ENCODE results near the gene SECISBP2.
"Not testable (repeated sequence)": the region's sequence is repeated elsewhere in the genome, so short reads cannot be mapped to it uniquely, and the experiment has no call there.

SECISBP2 gene, protein sequence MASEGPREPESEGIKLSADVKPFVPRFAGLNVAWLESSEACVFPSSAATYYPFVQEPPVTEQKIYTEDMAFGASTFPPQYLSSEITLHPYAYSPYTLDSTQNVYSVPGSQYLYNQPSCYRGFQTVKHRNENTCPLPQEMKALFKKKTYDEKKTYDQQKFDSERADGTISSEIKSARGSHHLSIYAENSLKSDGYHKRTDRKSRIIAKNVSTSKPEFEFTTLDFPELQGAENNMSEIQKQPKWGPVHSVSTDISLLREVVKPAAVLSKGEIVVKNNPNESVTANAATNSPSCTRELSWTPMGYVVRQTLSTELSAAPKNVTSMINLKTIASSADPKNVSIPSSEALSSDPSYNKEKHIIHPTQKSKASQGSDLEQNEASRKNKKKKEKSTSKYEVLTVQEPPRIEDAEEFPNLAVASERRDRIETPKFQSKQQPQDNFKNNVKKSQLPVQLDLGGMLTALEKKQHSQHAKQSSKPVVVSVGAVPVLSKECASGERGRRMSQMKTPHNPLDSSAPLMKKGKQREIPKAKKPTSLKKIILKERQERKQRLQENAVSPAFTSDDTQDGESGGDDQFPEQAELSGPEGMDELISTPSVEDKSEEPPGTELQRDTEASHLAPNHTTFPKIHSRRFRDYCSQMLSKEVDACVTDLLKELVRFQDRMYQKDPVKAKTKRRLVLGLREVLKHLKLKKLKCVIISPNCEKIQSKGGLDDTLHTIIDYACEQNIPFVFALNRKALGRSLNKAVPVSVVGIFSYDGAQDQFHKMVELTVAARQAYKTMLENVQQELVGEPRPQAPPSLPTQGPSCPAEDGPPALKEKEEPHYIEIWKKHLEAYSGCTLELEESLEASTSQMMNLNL

GRCh38 chr9:89318123-89319014, at the start of gene SECISBP2:
SECISBP2 (plus strand) TSS chr9:89318500; CDS start chr9:89318577, 77 bp downstream.
- DNase-seq (ENCODE audit: low read depth), result peak; percentile 89

- no peak for DNase-seq (ENCODE audit: low read depth)
Observed at GRCh38 chr9:89273528-89274279, 44.6 kb upstream of the SECISBP2 start.

DNA sequence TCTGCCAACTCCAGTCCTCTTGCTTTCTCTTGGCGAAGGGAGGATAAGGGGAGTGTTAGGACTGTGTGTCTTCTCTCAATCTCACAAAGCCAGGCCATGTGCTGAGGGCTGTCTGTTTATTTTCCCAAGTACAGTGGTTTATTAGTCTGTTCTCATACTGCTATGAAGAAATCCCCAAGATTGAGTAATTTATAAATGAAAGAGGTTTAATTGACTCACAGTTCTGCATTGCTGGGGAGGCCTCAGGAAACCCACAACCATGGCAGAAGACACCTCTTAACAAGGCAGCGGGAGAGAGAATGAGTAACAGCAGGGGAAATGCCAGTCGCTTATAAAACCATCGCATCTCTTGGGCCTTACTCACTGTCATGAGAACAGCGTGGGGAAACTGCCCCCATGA, 43.5 kb upstream of the SECISBP2 start:
- no peak for DNase-seq (ENCODE audit: low read depth)

GRCh38 chr9:89276040-89276439, 42.3 kb upstream of the SECISBP2 start:
- DNase-seq (ENCODE audit: low read depth), result not testable (repeated sequence)

GRCh38 chr9:89277043-89277442, 41.3 kb upstream of the SECISBP2 start:
- DNase-seq (ENCODE audit: low read depth), result no peak

DNA sequence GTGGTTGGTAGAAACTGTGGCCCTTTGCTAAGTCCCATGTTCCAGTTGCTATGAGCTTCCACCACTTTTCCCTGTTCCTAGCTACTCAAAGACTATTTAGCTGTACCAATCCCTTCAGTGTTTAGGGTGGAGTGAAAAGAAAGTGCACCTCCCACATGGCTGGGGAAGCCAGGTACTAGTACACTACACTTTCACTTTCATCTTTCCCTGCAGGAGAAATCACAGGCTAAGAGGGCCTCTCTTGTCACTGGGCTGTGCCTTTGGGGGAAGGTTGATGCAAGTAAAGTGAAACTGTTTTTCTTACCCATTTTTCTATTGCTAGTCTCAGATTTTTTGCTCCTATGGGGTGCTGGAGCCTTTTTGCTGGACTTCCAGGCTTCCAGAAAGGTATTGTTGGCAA, 40.8 kb upstream of the SECISBP2 start:
- no peak for DNase-seq (ENCODE audit: low read depth)

- no peak for DNase-seq (ENCODE audit: low read depth)
Observed at GRCh38 chr9:89278551-89278950, 39.7 kb upstream of the SECISBP2 start.

DNA sequence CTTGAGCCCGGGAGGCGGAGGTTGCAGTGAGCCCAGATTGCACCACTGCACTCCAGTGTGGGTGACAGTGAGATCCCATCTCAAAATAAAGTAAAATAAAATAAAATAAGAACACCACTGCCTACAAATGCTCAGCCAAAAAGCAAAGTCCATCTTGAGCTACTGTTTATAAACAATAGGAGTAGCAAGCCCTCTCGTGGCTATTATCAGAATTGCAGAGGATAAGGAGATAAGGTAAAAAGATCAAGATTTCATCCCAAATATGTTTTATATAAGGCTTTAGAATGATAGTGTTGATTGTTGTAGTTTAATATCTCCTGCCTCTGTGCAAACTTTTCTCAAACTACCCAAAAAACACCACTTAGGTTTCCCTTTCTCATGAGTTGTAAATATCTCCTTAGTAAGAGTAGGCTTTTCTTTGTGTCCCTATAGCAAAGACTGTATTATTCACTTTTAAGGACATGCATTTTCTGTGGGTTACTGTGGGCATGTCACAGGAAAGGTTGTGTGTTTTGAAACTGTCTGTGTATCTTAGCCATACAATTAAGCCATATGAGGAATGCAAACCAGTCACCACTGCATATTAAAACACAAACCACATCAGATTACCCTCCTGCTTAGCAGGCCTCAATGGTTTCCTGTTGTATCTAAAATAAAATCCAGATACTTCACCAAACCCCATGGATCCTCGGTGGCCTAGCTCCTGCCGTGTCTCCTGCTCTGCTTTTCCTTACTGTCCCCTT, 39.1 kb upstream of the SECISBP2 start:
- no peak for DNase-seq (ENCODE audit: low read depth)

DNA sequence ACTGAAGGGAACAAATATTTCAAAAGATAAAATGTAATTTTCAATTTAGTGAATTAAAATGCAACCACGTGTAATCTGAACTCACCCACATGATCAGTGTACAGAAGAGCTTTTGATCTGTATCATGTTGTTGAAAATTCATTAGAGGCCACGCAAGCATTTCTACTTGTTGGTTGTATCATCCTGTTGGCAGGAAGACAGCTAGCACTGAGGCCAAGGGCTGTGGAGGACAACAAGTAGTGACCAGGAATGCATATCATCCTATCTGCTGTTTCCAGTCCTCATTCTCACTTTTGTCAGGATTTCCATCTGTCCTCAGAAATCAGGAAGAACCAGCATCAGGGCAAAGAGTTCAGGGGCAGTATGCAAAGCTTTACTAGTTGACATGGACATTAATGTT, 37.2 kb upstream of the SECISBP2 start:
- DNase-seq (ENCODE audit: low read depth), result no peak

DNA sequence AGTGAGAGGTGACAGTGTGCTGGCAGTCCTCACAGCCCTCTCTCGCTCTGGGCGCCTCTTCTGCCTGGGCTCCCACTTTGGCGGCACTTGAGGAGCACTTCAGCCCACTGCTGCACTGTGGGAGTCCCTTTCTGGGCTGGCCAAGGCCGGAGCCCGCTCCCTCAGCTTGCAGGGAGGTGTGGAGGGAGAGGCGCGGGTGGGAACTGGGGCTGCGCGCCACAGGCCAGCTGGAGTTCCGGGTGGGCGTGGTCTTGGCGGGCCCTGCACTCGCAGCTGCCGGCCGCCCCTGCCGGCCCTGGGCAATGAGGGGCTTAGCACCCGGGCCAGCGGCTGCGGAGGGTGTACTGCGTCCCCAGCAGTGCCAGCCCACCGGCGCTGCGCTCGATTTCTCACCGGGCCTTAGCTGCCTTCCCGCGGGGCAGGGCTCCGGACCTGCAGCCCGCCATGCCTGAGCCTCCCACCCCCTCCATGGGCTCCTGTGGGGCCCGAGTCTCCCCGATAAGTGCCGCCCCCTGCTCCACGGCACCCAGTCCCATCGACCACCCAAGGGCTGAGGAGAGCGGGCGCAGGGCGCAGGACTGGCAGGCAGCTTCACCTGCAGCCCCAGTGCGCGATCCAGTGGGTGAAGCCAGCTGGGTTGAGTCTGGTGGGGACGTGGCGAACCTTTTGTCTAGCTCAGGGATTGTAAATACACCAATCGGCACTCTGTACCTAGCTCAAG, 35.9 kb upstream of the SECISBP2 start:
- not testable (repeated sequence) for DNase-seq (ENCODE audit: low read depth)

DNA sequence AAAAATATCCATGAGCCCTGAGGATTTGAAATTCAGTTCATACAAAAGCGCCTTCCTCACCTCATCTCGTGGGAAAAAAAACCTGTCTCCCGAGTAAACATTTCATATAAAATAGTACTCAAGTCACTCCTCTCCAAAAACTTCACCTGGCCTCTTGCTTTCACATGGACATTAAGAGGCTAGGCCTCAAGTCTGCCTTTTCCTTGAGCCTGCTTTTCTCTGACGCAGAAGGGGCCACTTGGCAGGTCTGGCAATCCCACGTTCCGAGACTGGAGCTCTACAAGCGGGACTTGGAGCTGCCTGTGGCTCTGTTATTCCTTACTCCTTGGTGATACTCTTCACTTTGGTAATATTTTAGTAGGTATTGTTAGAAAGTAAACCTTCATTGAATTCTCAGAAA, 34.2 kb upstream of the SECISBP2 start:
- no peak for DNase-seq (ENCODE audit: low read depth)

DNA sequence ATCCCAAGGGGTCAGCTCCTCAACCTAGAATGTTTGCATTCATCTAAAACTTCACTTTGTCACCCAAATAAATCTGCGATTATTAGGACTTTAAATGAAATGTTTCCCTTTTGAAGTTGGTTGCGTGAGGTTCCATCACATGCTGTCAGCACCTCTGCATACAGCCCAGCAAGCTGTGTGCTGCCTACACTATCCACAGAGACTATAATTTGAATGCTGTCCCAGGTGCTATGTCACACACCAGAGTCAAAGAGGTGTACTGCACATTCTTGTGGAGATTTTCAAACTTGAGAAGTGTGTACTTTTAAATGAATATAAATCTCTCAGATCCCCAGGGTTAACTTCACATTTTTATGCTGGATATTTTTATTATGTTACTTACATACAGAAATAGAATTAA, 26.6 kb upstream of the SECISBP2 start:
- DNase-seq (ENCODE audit: low read depth), result no peak

DNA sequence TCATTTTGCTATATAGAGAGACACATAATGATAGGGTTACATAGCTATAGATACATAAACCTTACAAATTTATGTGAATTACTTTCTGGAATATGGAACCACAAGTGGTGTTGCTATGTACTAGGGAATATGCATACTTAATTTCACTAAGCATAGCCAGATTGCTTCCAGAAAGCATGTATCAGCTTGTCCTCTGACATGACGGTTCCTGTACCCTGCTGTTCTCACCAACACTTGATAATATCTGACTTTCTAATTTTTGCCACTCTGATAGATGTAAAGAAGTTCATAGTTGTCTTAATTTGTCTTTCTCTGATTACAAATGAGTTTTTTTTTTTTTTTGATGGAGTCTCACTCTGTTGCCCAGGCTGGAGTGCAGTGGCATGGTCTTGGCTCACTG, 25.3 kb upstream of the SECISBP2 start:
- DNase-seq (ENCODE audit: low read depth), result no peak

GRCh38 chr9:89295400-89295799, 22.9 kb upstream of the SECISBP2 start:
- no peak for DNase-seq (ENCODE audit: low read depth)

GRCh38 chr9:89301996-89302395, 16.3 kb upstream of the SECISBP2 start:
- DNase-seq (ENCODE audit: low read depth), result not testable (repeated sequence)

DNA sequence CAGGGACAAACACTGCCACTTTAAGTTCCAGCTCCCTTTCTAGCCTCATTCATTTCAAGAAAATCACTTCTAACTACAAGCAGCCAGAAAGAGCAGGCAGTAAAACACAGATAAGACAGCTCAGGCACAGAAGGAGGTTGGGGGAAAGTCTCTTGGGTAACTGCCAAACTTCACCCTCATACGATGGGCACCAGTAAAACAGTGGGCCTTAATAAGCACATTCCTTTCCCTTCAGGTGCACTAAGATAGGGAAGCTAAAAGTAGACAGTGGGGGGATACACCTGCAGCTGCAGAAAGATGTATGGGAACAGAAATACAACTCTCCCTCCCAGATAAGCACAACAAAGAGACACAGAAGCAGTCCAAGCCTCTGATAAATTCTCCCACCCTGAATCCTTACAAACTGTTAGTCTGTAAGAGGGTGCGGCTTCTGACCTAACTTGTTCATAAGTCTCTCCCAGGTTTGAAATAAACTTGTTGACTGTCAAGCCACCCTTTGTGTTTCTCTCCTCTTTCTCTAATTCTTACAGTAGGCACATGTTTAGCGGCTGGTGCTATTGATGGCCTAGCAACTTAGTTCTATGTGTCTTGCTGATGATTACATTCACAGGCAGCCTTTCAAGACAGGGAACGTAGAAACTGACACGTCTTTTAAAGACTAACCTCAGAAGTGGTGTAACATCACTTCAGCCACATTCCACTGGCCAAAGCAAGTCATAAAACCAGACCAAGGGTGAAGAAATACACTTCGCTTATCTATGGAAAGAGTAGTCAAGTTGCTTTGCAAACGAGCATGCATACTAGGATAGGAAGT, 14.1 kb upstream of the SECISBP2 start:
- DNase-seq (ENCODE audit: low read depth), result no peak

GRCh38 chr9:89304834-89305188, 13.5 kb upstream of the SECISBP2 start:
- no peak for DNase-seq (ENCODE audit: low read depth)

DNA sequence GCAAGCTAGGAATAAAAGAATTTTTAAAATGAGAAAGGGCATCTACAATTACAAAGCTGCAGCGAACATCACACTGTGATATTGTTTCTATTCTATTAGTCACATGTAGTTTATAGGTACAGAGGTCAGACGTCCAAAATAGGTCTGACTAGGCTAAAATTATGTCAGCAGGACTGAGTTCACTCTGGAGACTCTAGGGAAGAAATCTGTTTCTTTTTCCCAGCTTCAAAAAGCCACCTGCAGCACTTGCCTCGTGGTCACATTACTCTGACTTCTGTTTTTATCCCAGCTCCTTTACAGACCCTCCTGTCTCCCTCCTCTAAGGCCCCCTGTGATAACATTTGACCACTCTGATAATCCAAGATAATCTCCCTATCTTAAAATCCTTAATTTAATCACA, 12.4 kb upstream of the SECISBP2 start:
- DNase-seq (ENCODE audit: low read depth), result no peak

- no peak for DNase-seq (ENCODE audit: low read depth)
Observed at GRCh38 chr9:89309166-89309565, 9.1 kb upstream of the SECISBP2 start.

All from stimulated activated CD8-positive, alpha-beta memory T cell treated with anti-CD3 and anti-CD28 coated beads, Interleukin-12 subunit alpha, Interleukin-12 subunit beta, amount 100 ng/mL, for 1 hour (primary cell).